Tibial nerve (tissue), 4 donors: ENCODE data around the gene ABHD1. TPM values are rescaled to one million over a fixed set of nuclear protein-coding genes. Genes with fewer than 3 reads are reported as not detected.

ENCODE experiments used
- DNase-seq, 2 donors: peaks; one replicate each; pipeline ENCODE4 v3.0.0-alpha.2; 2019; ENCODE audit warnings: low spot score in 2 of 2
- H3K27ac ChIP-seq, 4 donors: fragments of 200-600 bp; sonication (generic) in 3 of 4; one replicate each; pipeline ENCODE4 v1.5.1; 2017 to 2019; ENCODE audit warnings: mild to moderate bottlenecking in 1 of 4
- H3K27me3 ChIP-seq, 2 donors: fragments of 200-600 bp; sonication (generic) in 1 of 2; one replicate each; pipeline versions ENCODE4 v1.5.1 to v1.6.0; 2017 to 2019
- H3K36me3 ChIP-seq, 3 donors: fragments of 200-600 bp; sonication (generic); one replicate each; pipeline ENCODE4 v1.5.1; 2018 to 2019
- H3K4me1 ChIP-seq, 4 donors: fragments of 200-600 bp; sonication (generic) in 3 of 4; one replicate each; pipeline ENCODE4 v1.5.1; 2017 to 2019
- H3K4me3 ChIP-seq, 4 donors: fragments of 200-600 bp; sonication (generic) in 3 of 4; one replicate each; pipeline ENCODE4 v1.5.1; 2017 to 2019; ENCODE audit warnings: mild to moderate bottlenecking in 1 of 4, moderate library complexity in 1 of 4
- H3K9me3 ChIP-seq, 4 donors: fragments of 200-600 bp; sonication (generic) in 3 of 4; one replicate each; pipeline ENCODE4 v1.5.1; 2017 to 2019
- CTCF ChIP-seq, 5 experiments: fragments of 200-600 bp in 3 of 5; fragments of 450-650 bp in 2 of 5; sonication (generic) in 3 of 5; IDR thresholded peaks; one replicate each; pipeline ENCODE4 v1.5.1; 2016 to 2019; ENCODE audit warnings: antibody characterized with exemption in 5 of 5, mild to moderate bottlenecking in 3 of 5, moderate library complexity in 2 of 5
- EP300 ChIP-seq, 2 donors: sonication (generic); formaldehyde crosslinking; IDR thresholded peaks; one replicate each; pipeline ENCODE4 v1.6.1; 2017; ENCODE audit warnings: antibody characterized with exemption in 2 of 2, mild to moderate bottlenecking in 1 of 2
- POLR2A ChIP-seq, 2 donors: fragments of 450-650 bp; IDR thresholded peaks; one replicate each; pipeline ENCODE4 v1.6.1; 2017; ENCODE audit warnings: antibody characterized with exemption in 2 of 2, mild to moderate bottlenecking in 2 of 2, moderate library complexity in 2 of 2
- WGBS, 2 donors: methylation state at CpG; one replicate each; pipeline ENCODE4 v1.1.5; 2018; 5-methylcytosine and 5-hydroxymethylcytosine counted together
- total RNA-seq, 4 donors: library from RNA; depleted of rRNA; stranded (reverse); fragments of >200 nt; gene quantifications; one replicate each; pipeline ENCODE4 v1.1.0, GENCODE V29; 2016

The ABHD1 gene
- total RNA-seq, 4 donors from 2014 or later = 0.42 to 0.78 (median 0.44) TPM; not detected in 1

DNA sequence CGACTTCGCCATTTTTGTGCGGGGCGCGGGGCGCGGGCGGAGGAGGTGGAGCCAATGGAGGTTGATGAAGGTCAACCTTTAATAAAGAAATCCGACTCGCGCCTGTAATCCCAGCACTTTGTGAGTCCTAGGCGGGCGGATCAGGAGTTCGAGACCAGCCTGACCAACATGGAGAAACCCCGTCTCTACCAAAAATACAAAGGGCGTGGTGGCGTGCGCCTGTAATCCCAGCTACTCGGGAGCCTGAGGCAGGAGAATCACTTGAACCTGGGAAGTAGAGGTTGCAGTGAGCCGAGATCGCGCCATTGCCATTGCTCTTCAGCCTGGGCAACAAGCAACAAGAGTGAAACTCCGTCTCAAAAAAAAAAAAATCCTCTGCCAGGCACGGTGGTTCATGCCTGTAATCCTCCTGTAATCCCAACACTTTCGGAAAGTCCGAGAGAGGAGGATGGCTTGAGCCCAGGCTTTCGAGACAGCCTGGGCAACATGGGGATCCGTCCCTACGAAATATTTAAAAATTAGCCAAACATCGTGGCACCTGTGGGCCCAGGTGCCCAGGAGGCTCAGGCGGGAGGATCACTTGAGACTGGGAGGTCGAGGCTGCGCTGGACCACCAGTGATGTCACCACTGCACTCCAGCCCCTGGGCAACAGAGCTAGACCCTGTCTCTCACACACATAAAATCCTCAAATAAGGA lies 11.3 kb downstream of the ABHD1 start:
- DNase-seq = no peak
- Histone ChIP-seq H3K9me3 (no peaks in the 10 kb centered on the region), H3K27me3 (no peaks in the 10 kb centered on the region), H3K4me3 (peak overlapping the region in 3 of 4 donors; percentile 70 to 100 (median 90)), H3K4me1 (peaks cover 0 to 20% (median 12%) of the 10 kb centered on the region in 4 donors), H3K36me3 (peaks cover 0 to 29% (median 9%) of the 10 kb centered on the region in 3 donors), H3K27ac (peak overlapping the region in 3 of 4 donors; percentile 7 to 96 (median 86))
- peak in 1 of 2 donors; percentile 3 for TF ChIP-seq POLR2A (IDR thresholded peaks at IDR 0.05)
- TF ChIP-seq EP300 (IDR thresholded peaks at IDR 0.05) = no peak
- TF ChIP-seq CTCF (IDR thresholded peaks at IDR 0.05) = no peak
- WGBS, 2 donors = 56 to 60% methylated on average over 30 to 33 of the region's 33 CpGs

DNA sequence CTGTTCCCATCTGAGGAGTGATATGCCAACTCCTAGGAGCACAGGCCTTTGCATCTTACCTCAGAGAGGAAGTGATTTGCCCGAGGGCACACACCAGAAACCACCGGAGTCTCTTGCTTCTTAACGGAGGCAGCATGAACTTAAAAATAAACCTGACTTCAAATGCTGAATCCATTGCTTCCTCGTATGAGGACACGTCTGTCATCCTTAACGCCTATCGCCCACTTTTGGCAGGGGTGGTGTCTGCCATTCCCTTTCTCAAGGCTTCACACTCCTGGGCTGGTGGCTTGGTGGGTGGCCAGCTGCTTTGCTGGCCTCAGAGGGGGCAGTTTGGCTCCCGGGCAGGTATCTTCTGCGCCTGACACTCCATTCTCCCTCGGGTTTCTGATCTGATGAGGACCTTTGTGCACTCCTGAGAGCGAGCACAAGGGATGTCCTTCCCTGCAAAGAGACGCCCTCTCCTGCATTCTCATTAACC lies 11.9 kb downstream of the ABHD1 start:
- WGBS, 2 donors = 87 to 90% methylated on average over 12 of the region's 12 CpGs
- no peak overlapping the region for H3K27ac ChIP-seq
- peaks cover 0 to 23% (median 9%) of the 10 kb centered on the region in 3 donors for H3K36me3 ChIP-seq
- TF ChIP-seq CTCF (IDR thresholded peaks at IDR 0.05) (no peak), POLR2A (IDR thresholded peaks at IDR 0.05) (no peak), EP300 (IDR thresholded peaks at IDR 0.05) (no peak)
- H3K4me3 ChIP-seq = no peak overlapping the region
- no peaks in the 10 kb centered on the region for H3K27me3 ChIP-seq
- H3K9me3 ChIP-seq = no peaks in the 10 kb centered on the region
- DNase-seq = no peak
- peaks cover 0 to 20% (median 12%) of the 10 kb centered on the region in 4 donors for H3K4me1 ChIP-seq

DNA sequence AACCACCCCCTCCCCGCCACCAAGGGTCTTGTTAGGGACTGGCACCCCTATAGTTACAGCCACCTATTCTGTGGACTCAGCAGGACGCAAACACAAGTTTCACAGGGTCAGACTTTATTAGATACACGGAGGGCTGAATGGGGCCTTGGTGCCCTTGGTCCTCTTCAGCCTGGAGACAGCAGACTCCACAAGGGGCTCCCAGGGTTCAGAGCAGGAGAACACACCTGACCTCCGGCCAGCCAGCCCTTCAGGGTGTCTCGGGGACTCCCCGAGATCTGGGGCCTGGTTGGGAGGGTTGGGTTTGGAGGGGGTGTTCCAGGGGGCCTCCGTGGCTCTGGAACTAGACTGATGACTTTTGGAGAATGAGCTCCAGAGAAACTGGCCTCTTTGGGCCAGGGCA lies 13.1 kb downstream of the ABHD1 start:
- H3K36me3 ChIP-seq = peaks cover 0 to 10% (median 0%) of the 10 kb centered on the region in 3 donors
- WGBS, 2 donors = 85 to 87% methylated on average over 7 of the region's 7 CpGs
- no peaks in the 10 kb centered on the region for H3K27me3 ChIP-seq
- TF ChIP-seq CTCF (IDR thresholded peaks at IDR 0.05) (no peak), EP300 (IDR thresholded peaks at IDR 0.05) (no peak), POLR2A (IDR thresholded peaks at IDR 0.05) (no peak)
- H3K4me3 ChIP-seq = no peak overlapping the region
- peaks cover 0 to 20% (median 12%) of the 10 kb centered on the region in 4 donors for H3K4me1 ChIP-seq
- no peak overlapping the region for H3K27ac ChIP-seq
- H3K9me3 ChIP-seq = no peaks in the 10 kb centered on the region
- no peak for DNase-seq

GRCh38 chr2:27137322-27137935 lies 13.8 kb downstream of the ABHD1 start:
- H3K9me3 ChIP-seq = no peaks in the 10 kb centered on the region
- 89% methylated on average over 14 to 18 of the region's 21 CpGs for WGBS, 2 donors
- H3K27me3 ChIP-seq = no peaks in the 10 kb centered on the region
- H3K36me3 ChIP-seq = peaks cover 0 to 4% (median 0%) of the 10 kb centered on the region in 3 donors
- TF ChIP-seq CTCF (IDR thresholded peaks at IDR 0.05) (no peak), EP300 (IDR thresholded peaks at IDR 0.05) (no peak), POLR2A (IDR thresholded peaks at IDR 0.05) (no peak)
- H3K4me1 ChIP-seq = peaks cover 0 to 15% (median 11%) of the 10 kb centered on the region in 4 donors
- no peak overlapping the region for H3K4me3 ChIP-seq
- H3K27ac ChIP-seq = no peak overlapping the region
- no peak for DNase-seq

DNA sequence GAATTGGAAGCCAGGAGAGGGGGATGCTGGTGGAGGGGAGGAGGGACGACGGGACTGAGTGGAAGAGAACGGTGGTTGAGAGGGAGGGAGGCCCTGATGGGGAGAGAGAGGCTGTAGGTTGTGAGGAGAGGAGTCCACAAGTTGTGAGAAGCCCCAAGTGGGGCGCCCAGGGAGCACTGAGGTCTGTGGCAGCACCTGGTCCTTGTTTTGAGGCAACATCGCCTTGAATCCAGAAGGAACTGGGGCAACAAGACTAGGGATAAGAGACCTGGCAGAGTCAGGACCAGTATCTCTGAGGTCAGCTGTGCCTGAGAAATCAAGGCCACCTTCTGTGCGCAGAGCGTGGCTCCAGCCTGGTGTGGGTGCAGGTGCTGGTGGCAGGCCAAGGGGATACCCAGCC lies 14.5 kb downstream of the ABHD1 start:
- TF ChIP-seq POLR2A (IDR thresholded peaks at IDR 0.05) = no peak
- WGBS, 2 donors = 71 to 77% methylated on average over 7 of the region's 7 CpGs
- Histone ChIP-seq H3K4me3 (no peak overlapping the region), H3K36me3 (no peaks in the 10 kb centered on the region), H3K9me3 (no peaks in the 10 kb centered on the region), H3K27me3 (no peaks in the 10 kb centered on the region), H3K4me1 (peaks cover 0 to 10% (median 7%) of the 10 kb centered on the region in 4 donors), H3K27ac (no peak overlapping the region)
- no peak for DNase-seq
